ENCODE results near the gene DUSP14. TPM values are rescaled to one million over a fixed set of nuclear protein-coding genes. Genes with fewer than 3 reads are reported as not detected.

DUSP14 gene
- total and polyA plus RNA-seq, 2 of the 8 experiments (the other 6 are each of a cell fraction or from before 2014, with no cell fraction given) = 22.1 to 37.9 TPM

DNA sequence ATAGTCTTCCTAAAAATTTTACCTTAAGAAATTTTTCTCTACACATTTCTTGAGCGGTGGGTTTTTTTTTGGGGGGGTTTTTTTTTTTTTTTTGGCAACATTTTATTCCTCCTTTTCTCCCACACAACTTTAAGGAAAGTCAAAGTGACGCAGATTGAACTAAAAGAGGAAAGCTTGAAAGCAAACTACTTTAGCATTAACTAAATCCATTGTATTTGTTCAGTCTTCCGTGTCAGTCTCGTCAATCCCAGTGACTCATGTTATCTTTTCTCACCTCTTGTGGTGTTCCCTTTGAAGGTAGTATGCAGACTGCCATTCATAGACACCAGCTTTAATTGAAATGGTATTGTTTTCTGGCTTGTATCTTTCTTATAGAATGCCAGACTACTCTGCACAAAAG is 43.7 kb upstream of the DUSP14 start:
- H3K9me3 ChIP-seq (ENCODE audit: insufficient read depth in 2 of 2, low read depth in 1 of 2, low read length in 1 of 2) = no peaks in the 10 kb centered on the region
- H3K36me3 ChIP-seq (ENCODE audit: control insufficient read depth in 2 of 4, insufficient read depth in 4 of 4, low read length in 3 of 4) = peaks cover 0 to 29% (median 10%) of the 10 kb centered on the region in 4 experiments; a peak in 6 of 8 replicates
- H4K5ac ChIP-seq (ENCODE audit: insufficient read length, low read depth, low read length) = no peak overlapping the region
- no peak overlapping the region for H2AK5ac ChIP-seq (ENCODE audit: low read depth, low read length)
- H3K79me1 ChIP-seq (ENCODE audit: low read depth, low read length) = no peaks in the 10 kb centered on the region; the same call in 1 of the 2 replicates
- no peak overlapping the region for H3K56ac ChIP-seq (replicated peaks; ENCODE audit: insufficient read length, low read depth, low read length)
- H3K27ac ChIP-seq (ENCODE audit: low read depth, low read length) = no peak overlapping the region
- no peak overlapping the region for H3K4ac ChIP-seq (replicated peaks; ENCODE audit: insufficient read length, low read depth, low read length)
- H4K8ac ChIP-seq (ENCODE audit: extremely low read depth, insufficient read depth, low read length) = no peak overlapping the region
- no peaks in the 10 kb centered on the region for H3K23me2 ChIP-seq (ENCODE audit: low read depth, low read length)
- no peak overlapping the region for H2BK120ac ChIP-seq (replicated peaks; ENCODE audit: low read depth, low read length)
- H3K79me2 ChIP-seq (ENCODE audit: control insufficient read depth in 1 of 2, insufficient read depth in 2 of 2, low read length in 2 of 2) = no peaks in the 10 kb centered on the region
- FAIRE-seq (no peak), DNase-seq (ENCODE audit: low read depth in 1 of 2, low spot score in 2 of 2) (no peak)
- H3K23ac ChIP-seq (ENCODE audit: insufficient read length) = no peak overlapping the region
- no peak overlapping the region for H4K91ac ChIP-seq (replicated peaks; ENCODE audit: insufficient read length, low read length)
- no peaks in the 10 kb centered on the region for H4K20me1 ChIP-seq (replicated peaks in 1 of 2; ENCODE audit: control insufficient read depth in 1 of 2, insufficient read depth in 2 of 2, low read length in 2 of 2)
- no peak overlapping the region for H2BK5ac ChIP-seq (ENCODE audit: low read depth, low read length)
- H3K4me2 ChIP-seq (ENCODE audit: insufficient read depth in 1 of 2, low read depth in 2 of 2, low read length in 2 of 2) = no peak overlapping the region
- peaks cover 0 to 8% (median 7%) of the 10 kb centered on the region in 4 experiments; a peak in 4 of 7 replicates for H3K4me1 ChIP-seq (replicated peaks in 1 of 4; ENCODE audit: control insufficient read depth in 3 of 4, insufficient read depth in 4 of 4, low read length in 3 of 4)
- no peak overlapping the region for H2BK12ac ChIP-seq (ENCODE audit: low read depth, low read length)
- no peak overlapping the region for H2BK20ac ChIP-seq (ENCODE audit: low read length)
- H2BK15ac ChIP-seq (ENCODE audit: low read length) = no peak overlapping the region
- ChIA-PET POLR2A (ENCODE audit: partially characterized antibody) (no interaction called here), CTCF (ENCODE audit: partially characterized antibody) (interaction anchor here (0.6 to 3.1 kb wide), 3 partner anchors 8 to 127 kb away, joined by 3 to 20 read pairs (median 5); no protein-coding TSS in a partner anchor)
- TF ChIP-seq CHD1 (IDR thresholded peaks at IDR 0.05; ENCODE audit: low read depth, low read length) (no peak), SUZ12 (IDR thresholded peaks at IDR 0.05; ENCODE audit: low read length) (no peak), RXRA (IDR thresholded peaks at IDR 0.05; ENCODE audit: insufficient read depth, low read depth, low read length) (no peak), RFX5 (IDR thresholded peaks at IDR 0.05; ENCODE audit: borderline replicate concordance, low read depth, low read length) (no peak), NRF1 (IDR thresholded peaks at IDR 0.05; ENCODE audit: low read depth, low read length) (no peak), ASH2L (IDR thresholded peaks at IDR 0.05; ENCODE audit: low read length) (no peak), GABPA (IDR thresholded peaks at IDR 0.05; ENCODE audit: borderline replicate concordance, insufficient read depth, low read length) (no peak), CHD2 (IDR thresholded peaks at IDR 0.05; ENCODE audit: low read length) (no peak), CBX5 (IDR thresholded peaks at IDR 0.05; ENCODE audit: low read depth, low read length) (no peak)
- TF ChIP-seq, protein P1, sequence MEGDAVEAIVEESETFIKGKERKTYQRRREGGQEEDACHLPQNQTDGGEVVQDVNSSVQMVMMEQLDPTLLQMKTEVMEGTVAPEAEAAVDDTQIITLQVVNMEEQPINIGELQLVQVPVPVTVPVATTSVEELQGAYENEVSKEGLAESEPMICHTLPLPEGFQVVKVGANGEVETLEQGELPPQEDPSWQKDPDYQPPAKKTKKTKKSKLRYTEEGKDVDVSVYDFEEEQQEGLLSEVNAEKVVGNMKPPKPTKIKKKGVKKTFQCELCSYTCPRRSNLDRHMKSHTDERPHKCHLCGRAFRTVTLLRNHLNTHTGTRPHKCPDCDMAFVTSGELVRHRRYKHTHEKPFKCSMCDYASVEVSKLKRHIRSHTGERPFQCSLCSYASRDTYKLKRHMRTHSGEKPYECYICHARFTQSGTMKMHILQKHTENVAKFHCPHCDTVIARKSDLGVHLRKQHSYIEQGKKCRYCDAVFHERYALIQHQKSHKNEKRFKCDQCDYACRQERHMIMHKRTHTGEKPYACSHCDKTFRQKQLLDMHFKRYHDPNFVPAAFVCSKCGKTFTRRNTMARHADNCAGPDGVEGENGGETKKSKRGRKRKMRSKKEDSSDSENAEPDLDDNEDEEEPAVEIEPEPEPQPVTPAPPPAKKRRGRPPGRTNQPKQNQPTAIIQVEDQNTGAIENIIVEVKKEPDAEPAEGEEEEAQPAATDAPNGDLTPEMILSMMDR (IDR thresholded peaks at IDR 0.05; ENCODE audit: control extremely low read depth in 1 of 3, insufficient read depth in 1 of 3, low read depth in 1 of 3, low read length in 3 of 3) = no peak
- no peak overlapping the region for H3K14ac ChIP-seq (ENCODE audit: insufficient read length)
- no peak overlapping the region for H3K4me3 ChIP-seq (ENCODE audit: extremely low read depth in 1 of 4, insufficient read depth in 2 of 4, low read depth in 3 of 4, low read length in 4 of 4)
- no peak overlapping the region for H3K18ac ChIP-seq (ENCODE audit: extremely low read depth, low read length)
- WGBS, 2 experiments (ENCODE audit: extremely low coverage in 1 of 2, insufficient coverage in 1 of 2, insufficient read length in 1 of 2, insufficient replicate concordance in 2 of 2, low coverage in 1 of 2, low lambda C conversion rate in 2 of 2, missing lambda C conversion rate in 1 of 2) = 80% methylated on average over 4 of the region's 4 CpGs; no CpG with 5 or more reads in 1 of the 2 experiments
- no peak overlapping the region for H3K9ac ChIP-seq (replicated peaks in 1 of 4; ENCODE audit: extremely low read depth in 1 of 4, low read depth in 3 of 4, low read length in 3 of 4)
- no peak overlapping the region for H2AFZ ChIP-seq (ENCODE audit: low read length)
- H3K27me3 ChIP-seq (replicated peaks in 1 of 4; ENCODE audit: control insufficient read depth in 3 of 4, extremely low read depth in 1 of 4, insufficient read depth in 3 of 4, low read length in 3 of 4) = no peaks in the 10 kb centered on the region
